Inflammatory macrophage treated with lipopolysaccharide for 4 hours (primary cell): Measurements from ENCODE around the gene PSD2.

Source experiments
- DNase-seq: peaks from one replicate; pipeline ENCODE4 v3.0.0-alpha.2; 2020

The PSD2 gene

DNA sequence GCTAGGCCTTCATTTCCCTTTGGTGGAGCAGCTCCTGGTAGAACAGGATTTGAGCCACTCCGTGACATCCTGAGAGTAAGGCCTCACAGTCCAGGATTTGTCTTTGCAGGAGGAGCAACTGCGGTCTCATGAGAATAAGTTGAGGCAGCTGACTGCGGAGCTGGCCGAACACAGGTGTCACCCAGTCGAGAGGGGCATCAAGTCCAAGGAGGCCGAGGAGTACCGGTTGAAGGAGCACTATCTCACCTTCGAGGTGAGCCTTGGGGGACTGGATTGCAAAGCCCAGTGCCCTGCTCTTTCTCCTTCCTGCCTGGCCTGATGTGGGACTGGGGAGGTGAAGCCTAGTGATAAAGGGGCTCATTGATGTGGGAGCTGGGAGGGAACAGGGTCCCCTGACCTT is 44.3 kb downstream of the PSD2 start:
- DNase-seq: no peak

DNA sequence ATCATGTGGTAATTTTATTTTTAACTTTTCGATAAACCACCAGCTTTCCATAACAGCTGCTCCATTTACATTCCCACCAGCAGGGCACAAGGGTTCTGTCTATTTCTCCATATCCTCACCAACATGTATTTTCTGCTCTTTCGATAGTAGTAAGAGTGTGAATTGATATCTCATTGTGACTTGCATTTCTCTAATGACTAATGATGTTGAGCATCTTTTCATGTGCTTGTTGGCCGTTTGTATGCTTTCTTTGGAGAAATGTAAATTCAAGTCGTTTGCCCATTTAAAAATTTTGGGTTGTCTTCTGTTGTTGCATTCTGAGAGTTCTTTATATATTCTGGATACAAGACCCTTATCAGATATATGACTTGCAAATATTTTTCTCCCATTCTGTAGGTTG is 45.9 kb downstream of the PSD2 start:
- no peak for DNase-seq

DNA sequence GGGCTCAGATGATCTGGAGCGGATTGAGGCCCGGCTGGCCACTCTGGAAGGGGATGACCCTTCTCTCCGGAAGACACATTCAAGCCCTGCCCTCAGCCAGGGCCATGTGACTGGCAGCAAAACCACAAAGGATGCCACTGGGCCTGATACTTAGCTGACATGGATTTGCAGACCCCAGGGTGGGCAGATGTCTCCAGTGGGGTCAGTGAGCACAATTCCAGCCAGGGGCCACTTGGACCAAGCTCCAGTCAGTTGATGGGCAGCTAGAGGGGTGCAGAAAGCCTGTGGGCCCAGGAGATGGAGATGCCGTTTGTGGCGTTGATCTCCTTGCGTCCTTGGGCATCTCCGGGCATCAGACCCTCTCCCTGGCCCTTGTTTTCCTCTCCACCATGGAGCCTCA is 46.7 kb downstream of the PSD2 start:
- no peak for DNase-seq

DNA sequence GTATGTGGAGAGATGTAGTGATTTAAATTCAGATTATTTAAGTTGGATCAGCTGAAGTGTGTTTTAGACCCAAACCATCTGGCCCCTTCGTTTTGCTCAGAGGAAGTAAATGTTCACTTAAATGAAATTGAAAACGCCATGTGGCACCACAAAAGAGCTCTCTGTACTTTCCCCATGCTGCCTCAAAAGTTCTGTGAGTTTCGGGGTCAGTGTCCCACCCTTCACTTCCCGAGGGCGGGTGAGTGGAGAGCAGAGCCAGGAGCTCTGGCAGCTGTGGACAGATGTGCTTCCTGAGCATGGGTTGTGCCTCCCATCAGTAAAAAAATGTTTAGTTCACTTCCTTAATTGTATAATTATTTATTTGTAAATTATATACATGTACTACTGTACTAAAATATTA is 48.4 kb downstream of the PSD2 start:
- DNase-seq: no peak

DNA sequence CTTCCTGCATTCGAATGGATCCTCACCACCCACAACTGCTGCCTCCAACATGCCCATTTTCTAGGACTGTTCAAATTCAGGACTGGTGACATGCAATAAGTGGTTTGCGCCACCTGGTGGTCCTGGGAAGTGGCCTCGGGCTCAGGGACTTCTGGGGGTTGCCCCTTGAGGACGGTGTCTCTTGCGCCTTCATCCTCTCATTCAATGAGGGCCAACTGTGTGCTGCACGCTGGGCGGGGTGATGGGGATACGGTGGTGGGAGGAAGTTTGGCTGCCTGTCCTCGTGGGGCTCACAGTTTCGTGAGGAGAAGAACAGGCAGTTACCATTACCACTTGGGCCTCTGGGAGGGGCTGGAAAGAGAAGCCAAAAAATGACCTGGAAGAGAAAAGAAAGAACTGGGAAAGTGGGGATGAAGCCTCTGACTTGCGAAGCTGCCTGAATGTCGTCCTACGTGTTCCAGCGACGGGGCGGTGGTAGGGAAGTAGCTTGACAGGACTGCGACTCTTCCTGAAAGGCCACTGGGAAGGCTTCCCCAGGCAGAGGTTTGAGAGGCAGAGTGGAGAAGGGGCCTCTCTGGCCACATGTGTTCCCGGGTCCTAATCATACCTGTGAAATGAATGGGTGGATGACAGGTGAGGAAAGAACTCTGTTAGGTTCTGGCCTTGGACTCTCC is 49.0 kb downstream of the PSD2 start:
- peak; percentile 76 for DNase-seq

DNA sequence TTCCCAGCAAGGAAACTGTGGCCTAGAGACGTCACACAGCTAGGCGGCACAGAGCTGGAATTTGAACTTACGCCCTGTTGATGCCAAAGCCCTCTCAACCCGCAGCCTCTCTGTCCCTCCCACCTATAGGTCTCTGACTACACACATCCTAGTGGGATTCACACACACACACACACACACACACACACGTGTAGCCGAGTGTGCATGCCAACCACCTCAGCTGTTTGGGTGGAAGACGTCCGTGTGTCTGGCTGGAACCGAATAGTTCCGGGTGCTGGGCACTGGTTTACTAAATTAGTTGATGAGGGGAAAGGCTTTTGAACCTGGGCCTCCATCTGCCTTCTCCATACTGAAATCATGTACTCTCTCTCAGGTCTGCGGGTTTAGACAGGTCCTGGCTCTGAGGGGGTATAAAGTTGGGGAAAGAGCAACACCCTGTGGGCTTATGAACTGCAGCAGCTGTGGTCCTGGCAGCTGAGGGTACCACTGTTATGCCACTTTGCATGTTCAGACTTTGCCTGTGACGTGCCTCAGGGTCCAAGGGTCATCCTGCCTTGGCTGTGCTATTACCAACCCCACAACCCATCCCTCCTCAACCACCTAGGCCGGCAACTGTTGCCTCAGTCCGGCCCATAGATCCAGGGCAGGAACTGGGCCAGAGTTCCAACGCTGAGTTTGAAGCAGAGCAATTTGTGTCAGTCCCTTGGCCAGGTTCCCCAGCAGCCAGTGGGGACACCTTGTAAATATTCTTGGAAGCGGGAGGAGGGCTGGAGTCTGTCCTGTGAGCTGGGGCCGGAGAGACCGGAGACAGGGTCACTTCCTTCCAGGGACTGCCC is 50.5 kb downstream of the PSD2 start:
- no peak for DNase-seq

DNA sequence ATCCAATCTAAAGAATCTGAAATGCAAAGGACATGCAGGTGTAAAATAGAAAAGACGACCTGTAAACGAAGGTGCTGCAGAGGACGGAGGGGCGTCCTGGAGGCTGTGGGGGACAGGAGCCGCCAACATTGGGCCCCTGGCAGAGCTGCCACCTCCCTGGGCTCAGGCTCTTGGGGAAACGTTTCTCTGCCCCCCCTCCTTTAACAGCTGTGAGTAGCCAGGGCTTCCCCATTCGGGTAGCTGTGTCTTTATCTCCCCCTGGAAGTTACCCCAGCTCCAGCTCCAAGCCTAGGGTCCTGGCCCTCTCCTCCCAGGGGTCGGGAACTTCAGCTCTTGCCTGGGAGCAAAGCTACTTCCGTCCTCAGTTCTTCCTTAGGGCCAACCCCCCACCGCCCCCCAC is 51.5 kb downstream of the PSD2 start:
- DNase-seq: no peak

DNA sequence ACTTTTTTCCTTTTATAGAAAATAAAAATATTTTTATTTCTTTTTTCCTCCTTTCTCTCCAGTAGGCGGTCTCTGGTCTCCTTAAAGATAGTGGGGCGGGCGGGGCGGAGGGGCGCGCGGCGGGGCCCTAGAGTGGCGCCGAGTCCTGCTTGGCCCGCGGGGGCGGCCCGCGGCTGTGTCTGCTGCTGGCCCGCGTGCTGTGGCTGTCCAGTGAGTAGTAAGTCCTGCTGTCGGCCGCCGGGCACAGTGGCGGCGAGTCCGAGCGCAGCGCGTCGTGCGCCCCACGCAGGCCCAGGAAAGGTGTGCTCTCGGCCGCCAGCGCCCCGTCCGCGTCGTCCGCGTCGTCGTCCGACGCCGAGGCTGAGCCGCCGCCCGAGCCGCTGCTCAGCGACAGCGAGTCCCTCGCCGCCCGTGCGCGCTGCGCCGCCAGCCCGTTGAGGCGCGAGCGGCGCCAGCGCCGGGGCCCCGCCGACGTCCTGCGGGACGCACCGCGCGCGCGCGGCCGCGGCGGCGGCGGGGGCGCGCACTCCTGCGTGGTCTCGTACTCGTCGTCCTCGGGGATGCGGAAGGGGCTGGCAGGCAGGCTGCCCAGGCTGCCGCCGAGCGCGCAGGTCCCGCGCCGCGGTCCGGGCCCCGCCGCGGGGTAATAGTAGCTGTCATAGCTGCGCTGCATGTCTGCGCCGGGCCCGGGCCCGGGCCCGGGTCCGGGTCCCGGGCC is 52.3 kb downstream of the PSD2 start:
- DNase-seq: peak; percentile 51

DNA sequence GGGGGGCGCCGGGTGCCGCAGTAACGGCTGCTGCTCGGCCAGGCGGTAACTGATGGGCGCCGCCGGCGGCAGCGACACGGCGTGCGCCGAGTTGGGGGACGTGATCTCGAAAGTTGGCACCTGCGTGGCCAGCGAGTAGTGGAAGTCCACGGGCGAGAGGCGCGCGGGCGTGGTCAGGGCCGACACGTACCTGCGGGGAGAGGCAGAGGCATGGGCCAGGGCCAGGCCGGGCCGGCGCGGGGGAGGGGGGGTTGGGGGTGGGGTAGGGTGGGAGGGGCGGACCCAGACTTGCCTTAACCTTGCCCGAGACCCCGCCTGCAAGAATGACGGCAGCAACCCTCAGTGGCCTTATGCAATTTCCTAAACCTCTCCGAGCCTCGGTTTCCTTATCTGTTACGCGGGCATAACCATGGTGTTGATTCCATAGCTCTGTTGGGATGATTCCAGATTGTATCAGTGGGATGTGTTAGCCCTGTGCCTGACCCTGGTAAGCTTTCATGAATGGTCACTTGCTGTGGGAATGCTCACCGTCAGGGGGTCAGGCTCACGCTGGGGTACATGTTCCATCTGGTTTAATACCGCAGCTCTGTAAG is 53.0 kb downstream of the PSD2 start:
- no peak for DNase-seq

DNA sequence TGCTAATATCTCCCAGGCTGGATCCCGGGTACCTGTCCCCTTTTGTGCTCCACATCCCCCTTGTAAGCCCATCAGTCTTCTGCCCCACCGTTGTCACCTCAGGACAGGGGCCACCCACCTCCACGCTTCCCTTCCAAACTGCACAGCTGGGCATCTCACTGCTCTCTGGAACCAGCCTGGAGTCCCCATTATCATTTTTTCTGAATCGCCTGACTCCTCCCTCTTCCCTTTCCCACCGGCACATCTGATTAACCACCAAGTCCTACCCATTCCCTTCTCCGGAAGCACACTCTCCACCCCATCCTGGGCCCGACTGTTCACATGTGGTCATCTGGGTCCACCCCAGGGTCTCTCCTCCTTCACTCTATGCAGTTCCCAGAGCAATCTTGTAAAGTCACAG is 53.9 kb downstream of the PSD2 start:
- DNase-seq: no peak

DNA sequence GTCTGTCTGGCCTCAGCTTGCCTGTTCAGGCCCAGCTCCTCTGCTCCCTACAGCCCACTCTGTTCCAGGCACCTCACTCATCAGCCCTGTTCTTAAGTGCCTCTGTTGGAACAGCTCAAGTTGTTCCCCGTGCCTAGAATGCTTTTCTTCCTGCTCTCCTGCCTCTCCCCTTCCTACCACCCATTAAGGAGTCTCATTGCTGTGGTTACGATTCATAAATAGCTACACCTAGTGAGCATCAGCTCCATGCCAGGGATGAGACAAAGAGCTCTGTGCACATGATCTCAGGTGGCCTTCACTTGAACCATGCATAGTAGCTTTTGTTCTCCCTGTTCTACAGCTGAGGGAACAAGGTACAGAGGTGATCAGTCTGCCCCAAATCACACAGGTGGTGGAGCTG is 54.3 kb downstream of the PSD2 start:
- DNase-seq: no peak

DNA sequence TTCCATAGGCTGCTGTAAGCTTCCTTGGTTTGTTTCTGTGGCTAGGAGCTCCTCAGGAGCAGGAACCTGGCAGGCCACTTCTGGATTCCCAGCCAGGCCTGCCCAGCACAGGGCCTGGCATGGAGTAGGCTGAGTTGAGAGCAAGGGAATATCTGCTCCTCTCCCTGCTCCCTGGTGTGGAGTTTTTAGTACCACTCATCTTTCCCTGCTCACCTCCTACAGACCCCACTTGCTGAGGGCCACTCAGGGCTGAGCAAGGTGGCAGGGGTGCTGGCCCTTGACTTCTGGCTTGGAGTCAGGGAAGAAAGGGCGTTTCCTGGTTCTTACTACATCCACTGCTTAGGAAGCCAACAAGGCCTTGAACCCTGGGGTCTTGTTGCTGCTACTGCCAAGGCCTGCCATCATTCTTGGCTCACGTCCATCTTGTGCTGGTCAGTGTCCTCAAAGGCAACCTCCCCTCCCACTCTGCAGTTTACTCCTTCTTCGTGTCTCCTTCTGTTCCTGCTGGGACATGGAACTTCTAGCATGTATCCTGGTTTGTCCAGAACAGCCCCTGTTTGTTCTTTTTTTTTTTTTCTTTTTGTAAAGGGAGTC is 54.9 kb downstream of the PSD2 start:
- no peak for DNase-seq

DNA sequence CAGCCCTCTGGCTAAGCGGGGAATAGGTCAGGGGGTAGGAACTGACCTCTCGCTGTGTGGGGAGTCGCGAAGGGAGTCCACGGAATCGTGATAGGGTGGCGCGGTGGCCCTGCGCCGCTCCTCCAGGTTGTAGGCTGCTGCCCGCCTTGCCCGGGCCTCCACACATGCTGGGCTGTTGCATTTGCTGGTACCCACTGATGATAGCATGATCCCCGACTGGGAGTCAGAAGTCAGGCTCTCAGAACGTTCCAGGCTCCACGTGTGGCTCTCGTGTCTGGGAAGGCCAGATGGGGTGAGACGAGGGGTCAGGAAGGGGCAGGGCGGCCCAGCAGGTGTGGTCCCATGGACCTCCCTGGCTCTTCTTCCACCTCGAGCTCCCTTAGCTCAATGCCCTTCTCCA is 56.0 kb downstream of the PSD2 start:
- no peak for DNase-seq

DNA sequence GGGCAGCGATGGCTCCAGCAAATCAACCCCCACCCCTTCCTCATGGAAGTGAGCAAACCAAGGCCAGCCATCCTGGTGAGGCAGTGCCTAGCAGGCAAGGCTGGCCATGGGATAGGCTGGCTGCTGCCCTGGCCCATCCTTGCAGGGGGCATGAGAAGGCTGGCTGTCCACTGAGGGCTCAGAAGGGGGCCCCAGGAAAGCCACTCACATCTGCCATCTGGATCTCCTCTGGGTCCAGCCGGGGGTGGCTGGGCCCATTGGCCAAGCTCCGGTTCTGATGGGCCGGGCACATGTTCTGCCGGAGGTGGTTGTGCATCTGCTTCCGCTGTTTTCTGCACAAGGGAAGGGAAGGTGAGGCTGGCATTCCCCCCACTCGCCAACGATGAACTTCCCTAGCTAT is 57.1 kb downstream of the PSD2 start:
- DNase-seq: no peak

DNA sequence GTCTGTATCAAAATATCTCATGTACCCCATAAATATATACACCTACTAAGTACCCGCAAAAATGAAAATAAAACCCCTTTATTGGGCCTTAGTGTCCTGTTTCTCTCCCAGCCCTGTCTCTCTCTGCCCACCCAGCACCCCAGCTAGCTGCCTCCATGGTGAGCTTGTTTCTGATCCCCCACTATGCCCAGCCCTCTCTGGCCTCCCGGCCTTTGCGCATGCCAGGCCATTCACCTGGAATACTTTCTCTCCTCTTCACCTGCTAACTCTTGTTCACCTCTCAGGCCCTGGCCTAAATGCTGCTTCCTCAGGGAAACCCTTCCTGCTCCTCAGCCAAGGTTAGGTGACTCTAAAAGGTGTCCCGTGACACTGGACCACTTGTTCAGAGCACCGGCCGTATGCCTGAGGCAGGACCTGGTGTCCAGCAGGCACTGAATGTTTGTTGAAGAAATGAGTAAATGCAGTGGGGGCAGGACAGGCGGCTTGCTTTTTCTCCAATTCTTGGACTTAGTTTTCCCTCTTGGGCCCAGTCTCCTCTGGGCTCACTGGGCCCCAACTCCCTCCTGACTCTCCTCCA is 58.5 kb downstream of the PSD2 start:
- DNase-seq: no peak

DNA sequence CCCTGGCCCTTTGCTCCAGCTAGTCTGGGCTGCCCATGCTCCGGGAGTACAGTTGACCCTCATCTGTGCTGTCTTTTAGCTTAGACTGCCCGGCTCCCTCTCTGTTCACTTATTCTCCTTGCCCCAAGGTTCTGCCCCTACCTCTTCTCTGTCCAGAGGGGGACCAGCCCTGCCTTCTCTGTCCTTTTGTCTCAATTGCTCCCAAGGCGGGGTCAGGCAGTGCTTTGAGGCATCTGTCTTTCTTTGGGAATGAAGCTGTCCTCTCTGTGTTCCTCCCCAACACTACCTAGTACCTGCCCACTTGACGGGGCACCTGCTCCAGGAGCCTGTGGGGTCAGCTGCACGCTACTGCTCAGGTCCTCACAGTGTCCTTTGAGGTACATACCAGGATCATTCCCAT is 59.3 kb downstream of the PSD2 start:
- DNase-seq: no peak

DNA sequence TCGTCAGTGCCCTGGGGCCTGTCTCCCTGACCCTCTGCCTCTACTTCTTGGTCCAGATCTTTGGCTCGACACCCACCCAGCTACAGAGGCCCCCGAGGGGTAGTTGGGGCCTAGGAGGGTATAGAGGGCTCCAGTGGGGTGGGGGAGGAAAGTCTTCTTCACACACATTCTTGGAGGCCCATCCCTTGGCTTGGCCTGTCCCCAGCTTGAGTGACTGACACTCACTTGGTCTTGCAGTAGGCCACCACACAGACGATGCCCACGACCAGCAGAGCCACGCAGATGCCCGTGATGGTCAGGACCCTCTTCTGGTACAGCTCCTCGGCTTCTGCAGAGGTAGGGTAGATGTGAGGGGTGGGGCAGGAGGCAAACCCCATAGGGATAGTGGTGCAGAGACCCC is 59.8 kb downstream of the PSD2 start:
- no peak for DNase-seq

DNA sequence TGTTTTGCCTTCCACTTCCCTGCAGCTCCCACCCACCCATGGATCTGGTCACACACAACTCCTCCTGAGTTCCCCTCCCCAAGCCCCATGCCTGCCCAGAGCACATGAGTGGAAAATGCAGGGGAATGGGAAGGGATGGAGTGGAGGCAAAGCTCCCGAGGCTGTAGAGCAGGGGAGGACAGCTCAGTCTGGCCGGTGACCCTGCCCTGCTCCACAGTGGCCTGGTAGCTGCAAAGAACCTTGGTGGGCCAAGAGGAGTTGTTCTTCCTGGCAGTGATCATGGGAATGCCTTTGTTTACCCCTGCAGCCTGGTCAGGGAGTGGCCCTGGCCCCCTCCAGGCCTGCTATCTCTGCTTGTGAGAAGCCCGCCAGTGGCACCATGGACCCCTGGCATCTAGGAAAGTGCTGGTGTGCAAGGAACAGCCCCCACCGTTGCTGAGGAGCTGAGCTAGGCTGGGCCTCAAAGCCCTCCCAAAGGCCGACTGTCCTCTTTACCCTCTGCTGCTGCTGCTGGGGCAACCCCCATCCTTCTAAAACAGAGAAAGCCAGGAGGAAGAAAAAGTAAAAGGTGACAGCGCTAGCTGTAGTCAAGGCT is 60.4 kb downstream of the PSD2 start:
- DNase-seq: no peak

DNA sequence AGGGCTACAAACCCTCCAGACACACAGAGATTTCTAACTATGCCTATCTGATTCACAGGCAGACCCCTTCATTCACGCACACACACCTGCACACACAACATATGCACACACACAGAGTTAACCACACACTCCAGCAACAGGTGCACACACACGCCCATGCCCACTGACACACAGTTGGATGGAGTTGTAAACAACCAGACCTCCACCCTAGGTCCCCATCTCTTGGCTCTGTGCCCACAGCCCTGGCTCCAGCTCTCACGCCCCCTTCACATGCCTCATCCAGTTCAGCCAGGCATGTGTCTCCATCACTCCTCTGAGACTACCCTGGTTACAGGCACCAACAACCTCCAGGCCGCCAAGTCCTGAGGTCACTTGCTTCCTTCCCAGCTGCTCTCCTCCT is 61.1 kb downstream of the PSD2 start:
- DNase-seq: no peak

DNA sequence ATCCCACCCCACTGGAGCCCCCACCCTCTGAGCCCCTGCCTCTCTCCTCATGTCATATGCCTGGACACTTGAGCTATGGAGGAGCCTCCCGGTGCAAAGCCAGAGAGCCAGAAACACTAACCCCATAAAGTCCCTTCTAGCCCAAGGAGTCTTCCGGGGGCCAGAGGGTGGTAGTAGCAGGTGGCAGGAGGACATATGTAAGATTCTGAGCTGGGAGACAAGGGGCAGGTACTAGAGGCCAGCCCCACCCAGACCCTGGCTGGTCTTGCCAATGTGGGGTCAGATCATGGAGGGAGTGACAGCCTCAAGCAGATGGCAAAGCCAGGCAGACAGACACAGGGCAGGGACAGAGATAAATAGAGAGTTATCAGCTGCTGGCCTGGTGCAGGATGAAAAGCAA is 63.4 kb downstream of the PSD2 start:
- DNase-seq: no peak

DNA sequence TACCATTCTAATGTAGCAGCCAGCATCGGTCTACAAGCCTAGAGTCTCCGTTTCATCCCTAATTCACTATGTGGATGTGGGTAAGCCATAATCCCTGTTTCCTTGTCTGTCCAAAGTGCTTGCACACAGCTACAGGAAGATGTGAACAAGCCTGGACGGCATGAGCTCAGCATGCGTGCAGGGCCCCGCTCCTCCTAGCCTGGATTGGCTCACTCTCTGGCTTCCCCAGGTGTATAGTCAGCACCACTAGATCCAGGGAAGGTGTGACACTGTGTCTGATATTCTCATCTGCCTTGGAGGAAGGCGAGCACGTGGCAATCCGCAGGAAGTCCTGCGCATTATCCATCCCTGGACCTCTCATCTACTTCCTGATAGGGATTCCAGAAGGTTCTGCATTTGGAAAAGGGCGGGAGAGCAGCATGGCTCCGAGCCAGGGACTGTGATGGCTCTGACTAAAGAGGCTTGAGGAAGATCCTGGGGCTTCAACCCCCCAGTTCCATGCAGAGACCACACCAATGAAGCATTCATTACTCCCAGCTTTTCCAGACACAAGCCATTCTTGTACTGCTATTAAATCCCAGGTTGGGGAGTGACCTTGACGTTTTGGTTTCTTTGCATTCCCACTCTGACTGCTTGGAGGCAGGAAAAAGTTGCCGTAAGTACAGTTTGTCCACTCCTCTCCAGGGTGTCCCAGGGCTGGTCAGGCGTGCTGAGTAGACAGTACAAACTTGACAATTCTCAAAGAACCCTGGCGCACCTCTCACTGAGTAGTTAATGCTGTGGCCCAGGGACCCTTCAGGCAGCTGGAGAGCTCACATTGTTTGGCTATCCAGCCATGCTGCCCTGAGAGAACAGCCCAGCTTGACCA is 65.6 kb downstream of the PSD2 start:
- no peak for DNase-seq

DNA sequence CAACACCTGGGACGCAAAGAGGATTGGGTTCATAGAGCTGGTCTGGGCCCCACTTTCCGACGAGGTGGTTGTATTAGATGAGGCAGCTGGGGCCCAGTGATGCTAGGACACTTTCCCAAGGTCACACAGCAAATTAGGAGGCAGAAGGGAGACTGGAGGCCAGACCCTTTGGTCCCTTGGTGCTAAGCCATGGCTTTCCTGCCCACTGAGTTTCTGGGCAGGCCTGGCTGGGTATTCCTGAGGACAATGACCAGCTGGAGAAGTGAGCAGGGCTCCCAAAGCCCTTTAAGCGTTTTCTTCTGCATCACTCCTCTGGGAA is 66.2 kb downstream of the PSD2 start:
- no peak for DNase-seq
